H9 (cell line): ENCODE data around the gene ACAA2. TPM values are rescaled to one million over a fixed set of nuclear protein-coding genes. Genes with fewer than 3 reads are reported as not detected.

Experiments
- DNase-seq: peaks from one replicate; pipeline ENCODE4 v3.0.0-alpha.2; 2017
- H2AFZ ChIP-seq: one replicate; pipeline ENCODE4 v1.6.1; 2013; ENCODE audit warnings: mild to moderate bottlenecking, low read length, control low read depth, moderate library complexity
- H2AK5ac ChIP-seq: 2 replicates; pipeline ENCODE4 v1.6.1; 2013; ENCODE audit warnings: low read length, control low read depth, mixed read lengths; ENCODE audit not compliant: insufficient read length
- H2BK120ac ChIP-seq: one replicate; pipeline ENCODE4 v1.6.1; 2013; ENCODE audit warnings: low read depth, mild to moderate bottlenecking, low read length, control low read depth, inconsistent platforms; ENCODE audit not compliant: poor library complexity, severe bottlenecking
- H2BK12ac ChIP-seq: 2 replicates; pipeline ENCODE4 v1.6.1; 2013; ENCODE audit warnings: low read length, control low read depth, mixed read lengths, low read depth; ENCODE audit not compliant: insufficient read length
- H2BK15ac ChIP-seq: 2 replicates; pipeline ENCODE4 v1.6.1; 2013; ENCODE audit warnings: low read depth, low read length, control low read depth
- H2BK20ac ChIP-seq: one replicate; pipeline ENCODE4 v1.6.1; 2013; ENCODE audit warnings: low read depth, mild to moderate bottlenecking, low read length, control low read depth, inconsistent platforms; ENCODE audit not compliant: poor library complexity, severe bottlenecking
- H2BK5ac ChIP-seq: 2 replicates; pipeline ENCODE4 v1.6.1; 2013; ENCODE audit warnings: low read length, control low read depth, mixed read lengths; ENCODE audit not compliant: insufficient read length
- H3K14ac ChIP-seq: 2 replicates; pipeline ENCODE4 v1.6.1; 2013; ENCODE audit warnings: low read length, control low read depth; ENCODE audit not compliant: insufficient read depth
- H3K18ac ChIP-seq: 2 replicates; pipeline ENCODE4 v1.6.1; 2013; ENCODE audit warnings: low read depth, mild to moderate bottlenecking, mixed read lengths, low read length, control low read depth; ENCODE audit not compliant: insufficient read length
- H3K23ac ChIP-seq: 2 replicates; pipeline ENCODE4 v1.6.1; 2013; ENCODE audit warnings: low read length, control low read depth, mixed read lengths, low read depth; ENCODE audit not compliant: insufficient read length
- H3K23me2 ChIP-seq: 2 replicates; pipeline ENCODE4 v1.6.1; 2013; ENCODE audit warnings: low read depth, mild to moderate bottlenecking, mixed read lengths, low read length, control low read depth; ENCODE audit not compliant: insufficient read length, poor library complexity, severe bottlenecking
- H3K27ac ChIP-seq: 2 replicates; pipeline ENCODE4 v1.5.1; 2013; ENCODE audit warnings: low read length, control low read depth, mixed read lengths, low read depth; ENCODE audit not compliant: insufficient read length
- H3K27me3 ChIP-seq: 2 replicates; pipeline ENCODE4 v1.6.1; 2013; ENCODE audit warnings: low read length, control low read depth, inconsistent platforms; ENCODE audit not compliant: insufficient read depth
- H3K4ac ChIP-seq: 2 replicates; pipeline ENCODE4 v1.6.1; 2013; ENCODE audit warnings: low read depth, mild to moderate bottlenecking, control low read depth, inconsistent platforms, low read length, moderate library complexity
- H3K4me1 ChIP-seq: 2 replicates; pipeline ENCODE4 v1.6.1; 2013; ENCODE audit warnings: low read length, control low read depth, inconsistent platforms; ENCODE audit not compliant: insufficient read depth
- H3K4me2 ChIP-seq: 2 replicates; pipeline ENCODE4 v1.6.1; 2013; ENCODE audit warnings: low read length, control low read depth, mixed read lengths; ENCODE audit not compliant: insufficient read length, insufficient read depth
- H3K56ac ChIP-seq: 2 replicates; pipeline ENCODE4 v1.6.1; 2013; ENCODE audit warnings: low read depth, mild to moderate bottlenecking, mixed read lengths, low read length, control low read depth; ENCODE audit not compliant: insufficient read length
- H3K79me1 ChIP-seq: 2 replicates; pipeline ENCODE4 v1.6.1; 2013; ENCODE audit warnings: low read depth, mild to moderate bottlenecking, moderate library complexity, low read length, control low read depth, inconsistent platforms; ENCODE audit not compliant: insufficient read depth, poor library complexity, severe bottlenecking
- H3K79me2 ChIP-seq: 2 replicates; pipeline ENCODE4 v1.6.1; 2013; ENCODE audit warnings: low read length, control low read depth, inconsistent platforms; ENCODE audit not compliant: insufficient read depth
- H3K9ac ChIP-seq: 2 replicates; pipeline ENCODE4 v1.6.1; 2013; ENCODE audit warnings: low read length, control low read depth, mixed read lengths; ENCODE audit not compliant: insufficient read length; ENCODE audit errors: extremely low read depth
- H3K9me3 ChIP-seq: one replicate; pipeline ENCODE4 v1.6.1; 2013; ENCODE audit warnings: low read depth, low read length, inconsistent platforms; ENCODE audit not compliant: control insufficient read depth
- H3T11ph ChIP-seq: one replicate; pipeline ENCODE4 v1.6.1; 2013; ENCODE audit warnings: mild to moderate bottlenecking, low read length, control low read depth, inconsistent platforms
- H4K20me1 ChIP-seq: one replicate; pipeline ENCODE4 v1.6.1; 2013; ENCODE audit not compliant: control insufficient read depth, insufficient read length, insufficient read depth
- H4K5ac ChIP-seq: 2 replicates; pipeline ENCODE4 v1.6.1; 2013; ENCODE audit warnings: low read depth, mild to moderate bottlenecking, mixed read lengths, low read length, control low read depth; ENCODE audit not compliant: insufficient read length
- H4K8ac ChIP-seq: replicated peaks from 2 replicates; pipeline ENCODE4 v1.6.1; 2013; ENCODE audit warnings: low read length, control low read depth, mixed read lengths, low read depth; ENCODE audit not compliant: insufficient read length
- H4K91ac ChIP-seq: 2 replicates; pipeline ENCODE4 v1.6.1; 2013; ENCODE audit warnings: low read depth, mild to moderate bottlenecking, moderate library complexity, mixed read lengths, low read length, control low read depth; ENCODE audit not compliant: insufficient read length
- H3K27ac Mint-ChIP-seq, 3 experiments: 2 replicates in 2 of 3; 3 replicates in 1 of 3; pipeline ENCODE4 v1.8.0; 2020 to 2021; ENCODE audit warnings: mixed read lengths in 3 of 3, mild to moderate bottlenecking in 1 of 3, moderate library complexity in 1 of 3
- H3K27me3 Mint-ChIP-seq: 2 replicates; pipeline ENCODE4 v1.8.0; 2021; ENCODE audit warnings: low read depth, mild to moderate bottlenecking, moderate library complexity, mixed read lengths
- H3K36me3 Mint-ChIP-seq, 3 experiments: 2 replicates in 2 of 3; 3 replicates in 1 of 3; pipeline ENCODE4 v1.8.0; 2020 to 2021; ENCODE audit warnings: low read depth in 3 of 3, mixed read lengths in 3 of 3; ENCODE audit not compliant: insufficient read depth in 1 of 3
- H3K4me1 Mint-ChIP-seq, 2 experiments: 2 replicates each; pipeline ENCODE4 v1.8.0; 2020; ENCODE audit warnings: mixed read lengths in 2 of 2
- H3K4me3 Mint-ChIP-seq, 2 experiments: 2 replicates in 1 of 2; 3 replicates in 1 of 2; pipeline ENCODE4 v1.8.0; 2020 to 2021; ENCODE audit warnings: mild to moderate bottlenecking in 2 of 2, mixed read lengths in 2 of 2, moderate library complexity in 1 of 2
- H3K9me3 Mint-ChIP-seq, 2 experiments: 2 replicates in 1 of 2; 3 replicates in 1 of 2; pipeline ENCODE4 v1.8.0; 2020; ENCODE audit warnings: mild to moderate bottlenecking in 2 of 2, mixed read lengths in 2 of 2, moderate library complexity in 1 of 2
- CTCF ChIP-seq: fragments of 200-600 bp; sonication (generic); conservative IDR thresholded peaks from 3 replicates; pipeline ENCODE4 v1.8.0; 2021; ENCODE audit warnings: antibody characterized with exemption, mild to moderate bottlenecking
- WGBS: extraction: QIAGEN DNeasy Blood & Tissue Kit; methylation state at CpG from one replicate; pipeline ENCODE4 v1.1.7; 2013; ENCODE audit warnings: missing lambda C conversion rate, low lambda C conversion rate, mixed read lengths; ENCODE audit not compliant: insufficient read length; ENCODE audit errors: extremely low coverage; 5-methylcytosine and 5-hydroxymethylcytosine counted together
- total RNA-seq: library from RNA; stranded (reverse); gene quantifications from 2 replicates; pipeline ENCODE4 v1.2.1, GENCODE V29; 2021

The ACAA2 gene
- total RNA-seq, 1 experiment from 2014 or later: 115 TPM

GRCh38 chr18:49738721-49739120, 74.6 kb downstream of the ACAA2 start:
- H3K36me3 Mint-ChIP-seq: no peaks in the 10 kb centered on the region
- TF ChIP-seq CTCF: no peak
- Histone ChIP-seq H3K4me2 (no peak overlapping the region), H3K18ac (no peak overlapping the region), H4K20me1 (no peaks in the 10 kb centered on the region), H2AK5ac (no peak overlapping the region), H2BK15ac (no peak overlapping the region), H3K23ac (no peak overlapping the region), H3K14ac (no peak overlapping the region), H3K27me3 (no peaks in the 10 kb centered on the region), H4K5ac (no peak overlapping the region), H3K79me1 (no peaks in the 10 kb centered on the region), H3K9me3 (no peaks in the 10 kb centered on the region), H3T11ph (no peak overlapping the region), H2AFZ (no peak overlapping the region), H2BK120ac (no peak overlapping the region), H3K27ac (no peak overlapping the region), H3K56ac (no peak overlapping the region), H4K8ac (no peak overlapping the region), H3K4me1 (no peaks in the 10 kb centered on the region), H3K4ac (no peak overlapping the region), H2BK12ac (no peak overlapping the region), H3K9ac (no peak overlapping the region), H2BK20ac (no peak overlapping the region), H4K91ac (no peak overlapping the region), H3K23me2 (no peaks in the 10 kb centered on the region), H3K79me2 (no peaks in the 10 kb centered on the region), H2BK5ac (no peak overlapping the region)
- no CpG with 5 or more reads among the region's 4 CpGs for WGBS
- H3K4me3 Mint-ChIP-seq: no peak overlapping the region
- no peaks in the 10 kb centered on the region for H3K9me3 Mint-ChIP-seq
- H3K27ac Mint-ChIP-seq: no peak overlapping the region
- peaks cover 7 to 8% of the 10 kb centered on the region in 2 experiments; a peak in 3 of 4 replicates for H3K4me1 Mint-ChIP-seq
- DNase-seq: no peak
- H3K27me3 Mint-ChIP-seq: peaks cover 2% of the 10 kb centered on the region
